Omental fat pad (tissue), 4 donors: Measurements from ENCODE around the gene PNMA6E. TPM values are rescaled to one million over a fixed set of nuclear protein-coding genes. Genes with fewer than 3 reads are reported as not detected.

Source experiments
- ATAC-seq: fragments of 150-250 bp; one replicate; pipeline ENCODE4 v1.9.1; 2016; ENCODE audit warnings: mild to moderate bottlenecking, moderate library complexity; ENCODE audit not compliant: low FRiP score
- DNase-seq: peaks from one replicate; pipeline ENCODE4 v3.0.0-alpha.2; 2019; ENCODE audit warnings: low spot score
- total RNA-seq, 4 donors: library from RNA; depleted of rRNA; stranded (reverse); fragments of >200 nt; gene quantifications; one replicate each; pipeline ENCODE4 v1.1.0, GENCODE V29; 2016
- TF ChIP-seq, protein P1 (sequence below), 3 donors: fragments of 450-650 bp; IDR thresholded peaks; one replicate each; pipeline ENCODE4 v1.5.1; 2016 to 2017; ENCODE audit warnings: antibody characterized with exemption in 3 of 3, mild to moderate bottlenecking in 3 of 3, moderate library complexity in 2 of 3

The PNMA6E gene
- total RNA-seq, 4 donors from 2014 or later: 0.32 TPM; not detected in 3

DNA sequence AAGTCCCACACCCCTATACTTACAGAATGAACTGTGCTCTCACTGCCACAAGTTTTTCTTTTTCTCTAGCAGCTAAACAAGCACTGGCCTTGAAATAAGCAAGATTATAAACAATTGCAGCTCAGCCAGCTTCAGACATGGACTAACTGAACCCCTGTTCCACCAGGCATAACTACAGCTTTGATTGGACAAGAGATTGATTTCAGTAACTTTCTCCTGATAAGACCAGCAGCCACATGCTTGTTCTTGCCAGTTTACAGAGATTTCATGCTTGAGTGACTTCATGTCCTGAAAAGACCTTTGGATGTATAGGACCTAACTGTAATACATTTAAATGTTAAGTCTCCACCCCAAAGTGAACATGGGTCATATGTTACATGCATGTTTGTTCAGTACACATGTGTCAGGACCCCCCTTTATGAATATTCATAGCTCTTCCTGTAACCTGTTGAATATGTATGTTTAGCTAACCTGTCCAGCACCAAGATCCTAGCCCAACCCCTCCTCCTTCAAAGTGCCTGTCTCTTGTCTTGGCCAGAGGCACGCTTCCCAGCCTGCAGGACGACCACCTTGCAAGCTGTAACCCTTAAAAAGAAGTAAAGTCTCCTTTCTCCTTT is 39.3 kb downstream of the PNMA6E start:
- DNase-seq: no peak
- no peak for ATAC-seq
- TF ChIP-seq, protein P1, sequence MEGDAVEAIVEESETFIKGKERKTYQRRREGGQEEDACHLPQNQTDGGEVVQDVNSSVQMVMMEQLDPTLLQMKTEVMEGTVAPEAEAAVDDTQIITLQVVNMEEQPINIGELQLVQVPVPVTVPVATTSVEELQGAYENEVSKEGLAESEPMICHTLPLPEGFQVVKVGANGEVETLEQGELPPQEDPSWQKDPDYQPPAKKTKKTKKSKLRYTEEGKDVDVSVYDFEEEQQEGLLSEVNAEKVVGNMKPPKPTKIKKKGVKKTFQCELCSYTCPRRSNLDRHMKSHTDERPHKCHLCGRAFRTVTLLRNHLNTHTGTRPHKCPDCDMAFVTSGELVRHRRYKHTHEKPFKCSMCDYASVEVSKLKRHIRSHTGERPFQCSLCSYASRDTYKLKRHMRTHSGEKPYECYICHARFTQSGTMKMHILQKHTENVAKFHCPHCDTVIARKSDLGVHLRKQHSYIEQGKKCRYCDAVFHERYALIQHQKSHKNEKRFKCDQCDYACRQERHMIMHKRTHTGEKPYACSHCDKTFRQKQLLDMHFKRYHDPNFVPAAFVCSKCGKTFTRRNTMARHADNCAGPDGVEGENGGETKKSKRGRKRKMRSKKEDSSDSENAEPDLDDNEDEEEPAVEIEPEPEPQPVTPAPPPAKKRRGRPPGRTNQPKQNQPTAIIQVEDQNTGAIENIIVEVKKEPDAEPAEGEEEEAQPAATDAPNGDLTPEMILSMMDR (IDR thresholded peaks at IDR 0.05): no peak

DNA sequence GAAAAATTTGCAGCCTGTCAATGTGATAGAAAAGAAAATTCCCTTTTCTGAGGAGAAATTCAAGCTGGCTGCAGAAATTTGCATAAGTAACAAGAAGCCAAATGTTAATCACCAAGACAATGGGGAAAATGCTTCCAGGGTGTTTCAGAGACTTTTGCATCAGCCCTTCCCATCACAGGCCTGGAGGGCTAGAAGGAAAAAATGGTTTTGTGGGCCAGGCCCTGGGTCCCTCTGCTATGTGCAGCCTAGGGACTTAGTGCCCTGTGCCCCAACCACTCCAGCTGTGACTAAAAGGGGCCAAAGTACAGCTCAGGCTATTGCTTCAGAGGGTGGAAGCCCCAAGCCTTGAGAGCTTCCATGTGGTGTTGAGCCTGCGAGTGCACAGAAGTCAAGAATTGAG is 43.3 kb downstream of the PNMA6E start:
- TF ChIP-seq, protein P1 (IDR thresholded peaks at IDR 0.05): no peak
- ATAC-seq (no peak), DNase-seq (no peak)

DNA sequence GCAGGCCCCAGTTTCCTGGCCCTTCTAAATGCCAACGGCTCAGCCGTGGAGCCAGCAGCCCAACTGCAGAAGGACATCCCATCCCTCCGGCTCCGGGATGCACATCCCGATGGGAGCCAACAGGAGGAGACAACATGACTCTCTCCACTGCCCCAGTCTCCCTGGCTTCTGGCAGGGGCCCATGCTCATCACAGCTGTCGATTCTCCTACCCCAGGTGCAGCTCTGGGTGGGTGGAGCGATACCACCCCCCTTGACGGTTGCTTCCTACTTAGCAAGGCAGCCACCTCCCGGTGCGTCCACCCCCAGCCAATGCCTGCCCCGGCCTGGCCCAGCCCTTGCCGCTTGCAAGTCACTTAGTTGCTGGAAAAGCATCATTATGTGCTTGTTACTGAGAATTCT is 47.7 kb downstream of the PNMA6E start:
- TF ChIP-seq, protein P1 (IDR thresholded peaks at IDR 0.05): no peak
- no peak for DNase-seq
- no peak for ATAC-seq

DNA sequence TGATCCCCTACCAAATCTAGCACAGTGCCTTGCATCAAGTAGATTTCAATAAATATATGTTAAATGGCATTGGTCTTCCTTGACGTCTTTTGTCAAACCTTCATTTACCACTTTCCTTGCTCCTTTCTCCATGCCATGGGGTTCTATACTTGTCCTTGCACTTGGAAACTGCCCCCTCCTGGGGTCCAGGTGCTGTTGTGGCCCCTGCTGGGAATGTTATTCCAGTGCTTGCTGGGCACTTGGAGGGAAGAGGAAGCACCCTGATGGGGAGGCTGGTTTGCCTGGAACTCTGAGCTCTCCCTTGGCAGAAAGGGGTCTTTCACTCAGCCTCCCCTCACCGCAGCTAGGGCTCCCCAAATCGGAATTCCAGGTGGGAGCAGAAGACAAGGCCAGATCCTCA is 48.3 kb downstream of the PNMA6E start:
- TF ChIP-seq, protein P1 (IDR thresholded peaks at IDR 0.05): no peak

DNA sequence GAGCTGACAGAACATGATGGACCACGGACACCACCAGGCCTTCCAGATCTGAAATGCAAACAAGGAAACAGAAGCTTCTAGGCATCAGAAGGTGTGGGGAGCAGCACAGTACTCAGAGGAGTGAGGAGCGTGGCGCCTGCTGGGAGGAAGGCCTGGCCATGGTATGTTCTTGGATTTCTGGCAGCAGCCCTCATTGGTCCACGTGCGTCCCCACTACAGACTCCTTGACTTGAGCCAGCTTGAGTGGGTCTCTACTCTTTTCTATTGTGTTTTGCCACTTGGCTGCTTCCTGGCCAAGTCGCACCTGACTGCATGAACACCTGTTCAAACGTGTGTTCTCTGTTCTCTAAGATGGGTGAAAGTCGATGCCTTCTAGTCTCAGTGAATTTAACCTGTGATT is 49.2 kb downstream of the PNMA6E start:
- DNase-seq (no peak), ATAC-seq (no peak)
- TF ChIP-seq, protein P1 (IDR thresholded peaks at IDR 0.05): no peak

More for the DNA sequence above, 48.3 kb downstream of the PNMA6E start:
- ATAC-seq (no peak), DNase-seq (no peak)

DNA sequence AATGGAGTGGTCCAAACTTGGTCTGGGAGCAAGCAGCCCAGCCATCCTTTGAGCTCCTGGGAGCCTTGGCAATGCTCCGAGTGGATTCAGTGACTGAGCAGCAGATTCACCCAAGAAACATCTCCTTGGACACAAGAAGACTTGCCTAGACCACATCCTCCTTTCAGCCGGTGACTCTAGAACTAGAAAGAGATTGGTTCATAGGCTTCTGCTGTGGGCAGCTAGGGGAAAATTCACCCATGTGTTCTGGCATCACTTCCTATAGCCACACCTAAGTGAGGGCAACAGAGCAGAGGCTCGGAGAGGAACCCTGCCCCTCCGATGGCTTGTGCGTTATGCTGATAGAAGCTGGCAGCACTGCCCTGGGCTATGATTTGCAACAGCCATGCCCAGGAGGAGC is 51.2 kb downstream of the PNMA6E start:
- ATAC-seq: no peak

DNA sequence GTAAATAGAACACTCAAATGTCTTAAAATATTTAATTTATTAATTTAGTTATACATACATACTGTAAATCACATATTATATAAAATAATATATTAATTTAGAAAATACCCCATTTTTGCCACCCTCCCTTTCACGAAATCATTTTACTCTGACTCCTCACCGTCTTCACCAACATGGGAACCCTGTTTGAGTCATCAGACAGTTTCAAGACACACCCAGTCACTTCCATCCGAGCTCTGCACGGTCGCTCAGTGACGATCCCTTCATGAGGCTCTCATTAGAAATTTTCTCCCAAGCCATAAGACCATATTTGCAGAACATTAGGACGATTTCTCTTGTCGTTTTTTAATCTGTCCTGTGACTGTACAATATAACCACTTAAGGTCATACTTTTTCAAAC is 52.7 kb downstream of the PNMA6E start:
- DNase-seq (no peak), ATAC-seq (no peak)
- TF ChIP-seq, protein P1 (IDR thresholded peaks at IDR 0.05): no peak

More for the DNA sequence above, 51.2 kb downstream of the PNMA6E start:
- DNase-seq: no peak
- TF ChIP-seq, protein P1 (IDR thresholded peaks at IDR 0.05): no peak
